DMS153 treated with DMSO at 0.1 percent for 48 hours (cell line): ENCODE measurements around the gene EFR3B.
"Not testable (repeated sequence)": the region's sequence is repeated elsewhere in the genome, so short reads cannot be mapped to it uniquely, and the experiment has no call there.

Experiments
- DNase-seq: peaks from one replicate; lab custom pipeline; 2025; ENCODE audit not compliant: unreplicated experiment; lab: John Stamatoyannopoulos, UW

EFR3B gene

DNA sequence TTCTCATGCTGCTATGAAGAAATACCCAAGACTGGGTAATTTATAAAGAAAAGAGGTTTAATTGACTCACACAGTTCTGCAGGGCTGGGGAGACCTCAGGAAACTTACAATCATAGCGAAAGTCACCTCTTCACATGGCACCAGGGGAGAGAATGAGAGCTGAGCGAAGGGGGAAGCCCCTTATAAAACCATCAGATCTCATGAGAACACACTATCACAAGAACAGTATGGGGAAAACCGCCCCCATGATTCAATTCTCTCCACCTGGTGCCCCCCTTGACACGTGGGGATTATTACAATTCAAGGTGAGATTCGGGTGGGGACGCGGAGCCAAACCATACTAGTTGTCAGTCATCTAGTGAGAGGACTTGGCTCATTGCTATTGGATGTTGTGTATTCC lies 60.5 kb downstream of the EFR3B start:
- not testable (repeated sequence) for DNase-seq

- no peak for DNase-seq
These were observed 61.5 kb downstream of the EFR3B start for GRCh38 chr2:25103287-25103871.

DNA sequence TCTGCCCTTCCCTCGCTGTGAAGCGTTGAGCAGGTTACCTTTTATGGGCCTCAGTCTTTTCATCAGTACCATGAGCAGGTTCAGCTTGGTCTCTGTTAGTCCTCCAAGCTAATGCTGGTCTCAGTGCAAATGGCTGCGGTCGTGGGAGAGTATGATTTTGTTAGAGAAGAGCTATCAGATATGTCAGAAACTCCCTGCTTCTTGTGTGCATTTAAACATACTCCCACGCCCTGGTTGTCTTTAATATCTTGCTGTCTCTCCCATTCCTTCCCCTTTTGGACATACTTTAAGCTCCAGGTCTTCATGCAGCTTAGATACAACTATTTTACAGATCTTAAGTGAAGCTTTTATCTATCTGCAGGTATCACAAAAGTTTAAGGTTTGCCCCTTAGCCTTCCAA lies 62.9 kb downstream of the EFR3B start:
- no peak for DNase-seq

DNA sequence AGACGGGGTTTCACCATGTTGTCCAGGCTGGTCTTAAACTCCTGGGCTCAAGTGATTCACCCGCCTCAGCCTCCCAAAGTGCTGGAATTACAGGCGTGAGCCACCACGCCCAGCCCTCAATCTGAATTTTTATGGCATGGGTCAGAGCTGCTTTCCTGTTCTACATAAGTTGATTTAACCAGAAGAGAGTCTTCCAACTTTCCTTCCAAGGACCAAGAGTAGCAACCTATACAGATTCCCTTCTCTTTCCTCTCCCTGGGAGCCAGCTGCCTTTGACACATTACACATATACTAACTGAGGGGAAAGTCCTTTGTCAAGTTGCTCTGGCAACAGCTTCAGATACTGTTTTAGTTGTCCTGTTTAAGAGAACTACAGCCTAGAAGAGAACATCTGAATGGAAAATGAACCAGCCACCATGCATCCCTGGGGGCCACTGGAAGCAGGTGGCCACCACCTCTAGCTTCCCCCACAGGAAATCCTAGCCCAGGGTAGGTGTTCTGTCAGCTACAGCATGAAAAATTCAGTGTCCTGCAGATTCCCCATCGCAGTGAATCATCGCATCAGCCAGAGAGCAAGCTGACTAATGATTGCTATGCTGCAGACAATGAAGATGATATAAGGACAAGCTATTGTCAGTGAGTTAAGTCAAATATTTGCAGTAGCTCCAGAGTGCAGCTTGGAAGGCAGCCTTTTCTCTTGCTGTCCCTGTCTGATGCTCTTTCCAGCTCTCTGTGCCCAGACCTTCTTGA lies 63.6 kb downstream of the EFR3B start:
- DNase-seq, result peak; percentile 40

- DNase-seq, result no peak
These were observed 67.9 kb downstream of the EFR3B start for GRCh38 chr2:25109822-25110221.

- DNase-seq, result no peak
These were observed 70.2 kb downstream of the EFR3B start for GRCh38 chr2:25112113-25112512.

- DNase-seq, result no peak
These were observed 73.5 kb downstream of the EFR3B start for GRCh38 chr2:25115249-25115883.

DNA sequence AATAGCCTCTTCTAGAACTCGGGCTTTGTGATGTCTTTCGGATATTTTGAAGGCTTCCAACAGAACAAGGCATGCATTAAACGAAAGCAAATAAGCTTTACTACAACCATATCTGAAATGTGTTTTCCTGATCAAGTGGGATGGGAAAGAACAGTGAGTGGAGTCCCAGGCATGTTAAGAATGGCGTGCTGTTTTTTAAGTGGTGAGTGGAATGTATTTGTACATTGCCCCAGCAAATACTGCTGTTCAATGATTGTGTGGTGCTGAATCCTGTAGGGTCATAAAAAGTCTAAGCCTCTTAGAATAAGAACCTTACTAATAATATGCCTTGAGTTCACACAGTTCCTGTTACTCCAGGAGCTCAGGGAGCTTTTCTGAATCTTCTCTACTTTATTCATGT lies 74.0 kb downstream of the EFR3B start:
- DNase-seq, result no peak

DNA sequence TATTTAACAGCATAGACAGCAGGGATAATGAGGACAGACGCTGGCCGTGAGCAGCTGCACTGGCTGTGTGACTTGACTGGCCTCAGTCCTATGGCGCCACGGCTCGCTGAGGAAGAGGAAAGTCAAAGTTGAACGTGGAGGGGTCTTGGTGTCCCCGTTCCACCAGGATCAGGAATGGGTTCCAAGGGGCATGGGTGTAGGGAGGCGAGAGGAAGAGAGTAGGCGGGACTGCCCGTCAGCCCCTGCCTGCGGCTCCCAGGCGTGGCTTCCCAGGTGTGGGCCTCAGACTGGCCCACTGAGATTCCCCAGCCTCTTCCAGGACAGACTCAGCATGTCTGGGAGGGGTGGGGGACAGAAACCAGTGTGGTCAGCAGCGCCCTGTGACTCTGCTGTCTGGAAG lies 75.1 kb downstream of the EFR3B start:
- no peak for DNase-seq

DNA sequence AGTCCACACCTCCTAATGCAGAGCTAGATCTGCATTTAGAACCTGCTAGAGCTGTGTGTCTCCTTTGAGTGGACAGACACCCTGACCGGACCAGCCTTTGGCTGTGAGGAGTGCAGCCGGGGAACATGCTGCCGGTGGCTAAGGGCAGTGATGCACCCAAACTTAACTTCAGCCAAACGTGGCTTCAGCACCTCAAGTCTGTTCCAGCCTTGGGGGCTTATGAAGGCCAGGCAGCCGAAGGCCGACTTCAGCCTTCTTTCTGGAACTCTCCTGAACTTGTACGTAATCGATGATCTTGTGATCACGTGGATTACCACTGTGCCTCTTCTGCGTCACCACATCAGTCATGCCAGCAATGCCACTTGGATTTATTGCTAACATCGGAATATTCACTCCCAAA lies 77.4 kb downstream of the EFR3B start:
- DNase-seq, result no peak

DNA sequence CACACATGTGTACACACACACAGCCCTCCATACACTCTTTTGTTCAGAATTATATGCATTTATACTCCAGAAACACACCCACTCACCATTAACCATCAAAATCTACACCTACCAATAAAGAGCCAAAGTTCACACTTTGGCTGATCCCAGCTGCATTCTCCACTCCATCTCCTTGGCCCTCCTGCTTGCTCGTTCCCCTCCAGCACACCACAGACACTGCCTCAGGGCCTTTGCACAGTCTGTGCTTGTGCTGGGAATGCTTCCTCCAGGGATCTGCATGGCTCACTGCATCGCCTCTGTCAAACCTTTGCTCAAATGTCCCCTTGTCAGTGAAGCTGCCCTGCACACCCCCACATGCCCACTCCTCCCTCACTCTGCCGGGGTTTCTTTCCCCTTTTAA lies 80.5 kb downstream of the EFR3B start:
- no peak for DNase-seq

DNA sequence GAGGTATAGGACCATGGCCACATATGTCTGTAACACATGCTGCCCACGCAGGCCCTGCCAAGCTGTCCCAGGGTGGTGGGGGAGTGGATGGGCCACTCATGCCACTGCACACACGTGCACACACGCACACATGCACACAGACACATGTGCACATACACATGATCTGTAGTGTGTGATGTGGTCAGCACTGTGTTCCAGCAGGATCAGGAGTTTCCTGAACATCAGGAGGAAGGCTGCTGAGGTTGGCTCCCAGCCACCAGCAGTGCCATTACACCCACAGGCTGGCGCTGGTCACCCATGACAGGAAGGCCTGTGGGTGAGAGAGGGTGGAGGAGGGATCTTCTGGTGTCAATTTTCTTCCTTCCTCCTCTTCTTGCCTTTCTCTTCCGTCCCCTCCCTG lies 81.8 kb downstream of the EFR3B start:
- DNase-seq, result no peak

DNA sequence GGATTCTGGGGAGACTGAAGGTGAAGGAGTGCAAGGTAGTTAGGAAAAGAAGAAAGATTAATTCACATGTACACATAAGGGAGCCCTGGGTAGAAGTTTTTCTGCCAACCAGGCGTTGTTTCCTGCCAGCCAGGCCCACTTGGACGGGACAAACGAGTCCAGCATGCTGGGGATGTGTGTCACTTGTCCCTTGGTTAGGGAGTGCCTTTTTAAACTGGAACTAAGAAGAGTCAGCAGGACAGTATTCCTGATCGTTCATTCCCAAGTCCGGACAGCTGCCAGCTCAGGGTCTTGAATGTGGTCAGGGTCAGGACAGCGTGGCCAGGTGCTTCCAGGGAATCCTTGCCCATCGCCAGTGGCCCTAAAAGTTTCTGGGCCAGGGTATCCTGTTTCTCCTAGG lies 83.3 kb downstream of the EFR3B start:
- DNase-seq, result no peak

DNA sequence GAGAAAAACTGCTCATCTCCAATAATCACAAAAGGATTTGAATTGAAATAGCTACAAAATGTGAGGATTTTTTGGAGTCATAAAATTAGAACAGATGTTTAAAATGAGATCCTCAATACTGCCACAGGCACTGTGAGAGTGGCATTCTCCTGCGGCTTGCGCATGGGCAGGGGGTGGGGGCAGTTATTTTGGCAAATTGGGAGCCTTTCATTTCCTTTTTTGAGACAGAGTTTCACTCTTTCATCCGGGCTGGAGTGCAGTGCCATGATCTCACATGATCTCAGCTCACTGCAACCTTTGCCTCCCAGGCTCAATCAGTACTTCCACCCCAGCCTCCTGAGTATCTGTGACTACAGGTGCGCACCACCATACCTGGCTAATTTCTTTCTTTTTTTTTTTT lies 84.1 kb downstream of the EFR3B start:
- no peak for DNase-seq

GRCh38 chr2:25127071-25127470 lies 85.2 kb downstream of the EFR3B start:
- not testable (repeated sequence) for DNase-seq

DNA sequence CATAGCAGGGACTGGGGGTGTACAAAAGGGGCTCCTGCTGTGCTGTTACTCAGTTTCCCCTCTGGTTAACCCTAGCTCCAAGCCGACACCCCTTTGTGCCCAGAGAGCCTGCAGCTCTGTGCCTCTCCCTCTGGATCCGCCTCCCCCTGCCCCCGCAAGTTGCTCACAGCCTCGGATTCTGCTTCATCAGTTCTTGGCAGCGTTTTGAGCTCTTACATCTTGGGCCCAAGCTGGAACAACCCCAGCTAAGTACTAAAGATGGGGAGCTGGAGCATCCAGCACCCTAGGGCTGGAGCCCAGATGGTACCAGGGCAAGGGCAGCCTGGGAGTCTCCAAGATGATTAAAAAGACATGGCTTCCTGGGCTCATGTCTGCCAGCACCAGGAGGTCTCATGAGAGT lies 85.8 kb downstream of the EFR3B start:
- no peak for DNase-seq

GRCh38 chr2:25129901-25130520 lies 88.1 kb downstream of the EFR3B start:
- no peak for DNase-seq

DNA sequence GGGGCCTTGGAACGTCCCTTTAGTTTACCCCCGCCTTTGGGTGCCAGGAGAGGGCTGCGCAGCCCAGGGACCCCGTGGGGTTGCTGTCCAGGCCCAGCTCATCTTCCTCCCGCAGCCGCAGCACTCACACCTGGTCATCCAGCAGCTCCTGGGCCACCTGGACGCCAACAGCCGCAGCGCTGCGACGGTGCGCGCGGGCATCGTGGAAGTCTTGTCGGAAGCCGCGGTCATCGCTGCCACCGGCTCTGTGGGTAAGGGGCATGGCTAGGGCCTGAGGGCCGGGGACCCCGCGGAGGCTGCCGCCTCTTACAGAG lies 89.3 kb downstream of the EFR3B start:
- DNase-seq, result no peak

DNA sequence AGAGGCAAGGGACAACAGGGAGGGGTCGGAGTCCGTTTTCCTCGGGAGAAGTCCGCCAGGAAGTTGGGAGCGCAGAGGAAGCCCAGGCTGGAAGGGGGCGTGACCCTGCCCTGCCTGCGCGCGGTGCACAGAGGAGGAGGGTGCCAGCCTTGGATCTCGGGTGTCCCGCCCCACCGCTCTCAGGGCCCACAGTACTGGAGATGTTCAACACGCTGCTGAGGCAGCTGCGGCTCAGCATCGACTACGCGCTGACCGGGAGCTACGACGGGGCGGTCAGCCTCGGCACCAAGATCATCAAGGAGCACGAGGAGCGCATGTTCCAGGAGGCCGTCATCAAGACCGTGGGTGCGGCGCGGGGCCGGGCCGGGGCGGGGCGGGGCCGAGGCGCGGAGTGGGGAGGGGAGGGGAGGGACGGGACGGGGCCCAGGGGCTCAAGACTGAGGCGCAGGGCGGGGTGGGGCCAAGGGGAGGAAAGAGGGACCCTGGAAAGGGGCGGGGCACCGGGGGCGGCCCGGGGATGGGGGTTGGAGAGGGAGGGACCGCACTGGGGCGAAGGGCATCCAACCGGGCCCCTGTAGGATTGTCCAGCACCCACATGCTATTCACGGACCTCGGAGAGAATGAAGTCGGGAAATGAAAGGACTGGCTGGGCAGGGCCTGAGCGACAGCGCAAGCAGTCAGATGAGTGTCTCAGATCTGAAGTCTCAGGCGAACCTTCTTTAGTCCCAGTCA lies 89.9 kb downstream of the EFR3B start:
- no peak for DNase-seq

DNA sequence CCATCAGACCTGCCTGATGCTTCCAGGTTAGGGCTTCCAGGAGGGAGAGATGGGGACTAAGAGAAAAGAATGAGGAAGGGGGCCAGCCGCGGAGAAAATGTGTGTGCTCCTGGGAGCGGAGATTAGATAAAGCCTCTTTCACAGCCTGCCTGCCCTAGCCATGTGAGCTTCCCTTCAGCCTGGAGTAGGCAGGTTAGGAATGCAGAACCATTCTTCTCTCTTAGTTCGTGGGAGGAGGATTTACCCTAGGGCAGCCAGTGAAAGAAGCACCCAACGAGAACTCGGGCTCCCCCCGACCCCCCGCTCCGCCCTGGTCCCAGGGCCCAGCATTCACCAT lies 90.4 kb downstream of the EFR3B start:
- DNase-seq, result no peak

- DNase-seq, result no peak
These were observed 90.8 kb downstream of the EFR3B start for GRCh38 chr2:25132693-25133092.

DNA sequence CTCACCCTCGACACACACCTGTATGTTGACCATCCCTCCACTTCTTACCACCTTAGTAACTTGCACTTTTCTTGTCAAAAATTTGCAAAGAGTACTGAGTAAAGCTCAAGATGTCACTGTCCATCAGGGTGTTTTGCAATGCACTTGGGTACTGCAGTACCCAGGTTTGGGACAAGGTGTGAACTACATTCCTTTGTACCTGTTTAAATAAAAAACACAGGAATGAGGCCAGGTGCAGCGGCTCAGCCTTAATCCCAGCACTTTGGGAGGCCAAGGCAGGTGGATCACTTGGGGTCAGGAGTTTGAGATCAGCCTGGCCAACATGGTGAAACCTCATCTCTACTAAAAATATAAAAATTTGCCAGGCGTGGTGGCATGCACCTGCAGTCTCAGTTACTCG lies 98.7 kb downstream of the EFR3B start:
- DNase-seq, result not testable (repeated sequence)
